HEK293 (cell line): Measurements from ENCODE around the gene VAT1.

Source experiments
- CTCF ChIA-PET: fragments of 350-600 bp; formaldehyde crosslinking; extraction: SDS; loops from one replicate; lab custom pipeline; 2021; ENCODE audit warnings: antibody characterized with exemption; lab: Yijun Ruan, JAX
- POLR2A ChIA-PET: fragments of 300-600 bp; formaldehyde crosslinking; extraction: SDS; loops from one replicate; lab custom pipeline; 2020; ENCODE audit warnings: antibody characterized with exemption, inconsistent platforms; lab: Yijun Ruan, JAX
- H3K27ac ChIP-seq: fragments of 200-500 bp; sonication (Bioruptor generic); 2 replicates; pipeline ENCODE4 v1.5.1; 2014; ENCODE audit warnings: low read depth, low read length, control low read depth, inconsistent platforms; ENCODE audit errors: extremely low read depth
- H3K36me3 ChIP-seq, 2 experiments: fragments of 200-500 bp in 1 of 2; sonication (Bioruptor generic) in 1 of 2; 1 replicate in 1 of 2; 2 replicates in 1 of 2; pipeline ENCODE4 v1.5.1; 2014 to 2017; ENCODE audit warnings: inconsistent platforms in 2 of 2, low read length in 2 of 2; ENCODE audit not compliant: control insufficient read depth in 2 of 2, insufficient read depth in 1 of 2
- H3K4me1 ChIP-seq: fragments of 200-500 bp; sonication (Bioruptor generic); 2 replicates; pipeline ENCODE4 v1.5.1; 2014; ENCODE audit warnings: mild to moderate bottlenecking, low read length, inconsistent platforms; ENCODE audit not compliant: control insufficient read depth, insufficient read depth
- H3K4me3 ChIP-seq: 2 replicates; pipeline ENCODE4 v1.5.1; 2011; ENCODE audit warnings: low read depth, mild to moderate bottlenecking, control low read depth, low read length, moderate library complexity
- H3K9me3 ChIP-seq: fragments of 200-500 bp; sonication (Bioruptor generic); 2 replicates; pipeline ENCODE4 v1.5.1; 2014; ENCODE audit warnings: low read depth, low read length, inconsistent platforms; ENCODE audit not compliant: control insufficient read depth, insufficient read depth
- GLI2 ChIP-seq: fragments of 450-650 bp; formaldehyde crosslinking; IDR thresholded peaks from 2 replicates; pipeline ENCODE4; 2017; ENCODE audit warnings: missing biosample characterization, missing genetic modification characterization, low read depth, borderline replicate concordance
- KLF10 ChIP-seq: fragments of 450-650 bp; IDR thresholded peaks from 2 replicates; pipeline ENCODE4 v1.5.1; 2018; ENCODE audit warnings: missing biosample characterization, mild to moderate bottlenecking, missing genetic modification characterization
- MZF1 ChIP-seq: fragments of 450-650 bp; formaldehyde crosslinking; IDR thresholded peaks from 2 replicates; pipeline ENCODE4 v1.5.1; 2017; ENCODE audit warnings: missing biosample characterization, missing genetic modification characterization, borderline replicate concordance
- SALL2 ChIP-seq: fragments of 450-650 bp; formaldehyde crosslinking; IDR thresholded peaks from 2 replicates; pipeline ENCODE4 v1.5.0; 2017; ENCODE audit warnings: missing biosample characterization, mild to moderate bottlenecking, missing genetic modification characterization, borderline replicate concordance
- ZBTB17 ChIP-seq: fragments of 450-650 bp; formaldehyde crosslinking; IDR thresholded peaks from 2 replicates; pipeline ENCODE4 v1.5.1; 2016; ENCODE audit warnings: missing biosample characterization, missing genetic modification characterization
- ZFP41 ChIP-seq: fragments of 450-650 bp; formaldehyde crosslinking; IDR thresholded peaks from 2 replicates; pipeline ENCODE4 v1.5.1; 2016; ENCODE audit warnings: missing biosample characterization, missing genetic modification characterization, borderline replicate concordance
- ZNF157 ChIP-seq: fragments of 450-650 bp; formaldehyde crosslinking; IDR thresholded peaks from 2 replicates; pipeline ENCODE4 v1.5.1; 2016; ENCODE audit warnings: missing biosample characterization, missing genetic modification characterization
- ZNF221 ChIP-seq: fragments of 450-650 bp; formaldehyde crosslinking; IDR thresholded peaks from 2 replicates; pipeline ENCODE4 v1.5.1; 2017; ENCODE audit warnings: missing biosample characterization, missing genetic modification characterization, borderline replicate concordance
- ZNF239 ChIP-seq: fragments of 450-650 bp; formaldehyde crosslinking; IDR thresholded peaks from 2 replicates; pipeline ENCODE4 v1.5.1; 2016; ENCODE audit warnings: missing biosample characterization, missing genetic modification characterization
- ZNF544 ChIP-seq: fragments of 450-650 bp; formaldehyde crosslinking; IDR thresholded peaks from 2 replicates; pipeline ENCODE4 v1.5.0; 2017; ENCODE audit warnings: missing biosample characterization, missing genetic modification characterization
- ZNF654 ChIP-seq: fragments of 450-650 bp; formaldehyde crosslinking; IDR thresholded peaks from 2 replicates; pipeline ENCODE4 v1.5.1; 2016; ENCODE audit warnings: low read depth, missing biosample characterization, missing genetic modification characterization
- ZNF658 ChIP-seq: fragments of 450-650 bp; formaldehyde crosslinking; IDR thresholded peaks from 2 replicates; pipeline ENCODE4; 2016; ENCODE audit warnings: missing biosample characterization, missing genetic modification characterization
- ZNF660 ChIP-seq: fragments of 450-650 bp; IDR thresholded peaks from 2 replicates; pipeline ENCODE4 v1.5.1; 2018; ENCODE audit warnings: missing biosample characterization, mild to moderate bottlenecking, missing genetic modification characterization
- ZNF701 ChIP-seq: fragments of 450-650 bp; formaldehyde crosslinking; IDR thresholded peaks from 2 replicates; pipeline ENCODE4 v1.5.1; 2016; ENCODE audit warnings: missing biosample characterization, missing genetic modification characterization
- ZNF707 ChIP-seq: fragments of 450-650 bp; formaldehyde crosslinking; IDR thresholded peaks from 2 replicates; pipeline ENCODE4 v1.5.1; 2016; ENCODE audit warnings: missing biosample characterization, missing genetic modification characterization
- ZNF785 ChIP-seq: fragments of 450-650 bp; formaldehyde crosslinking; IDR thresholded peaks from 2 replicates; pipeline ENCODE4 v1.5.1; 2016; ENCODE audit warnings: missing biosample characterization, missing genetic modification characterization
- ZSCAN16 ChIP-seq: fragments of 450-650 bp; formaldehyde crosslinking; IDR thresholded peaks from 2 replicates; pipeline ENCODE4 v1.5.1; 2016; ENCODE audit warnings: missing biosample characterization, missing genetic modification characterization
- ZSCAN23 ChIP-seq: fragments of 450-650 bp; formaldehyde crosslinking; IDR thresholded peaks from 2 replicates; pipeline ENCODE4 v1.5.1; 2016; ENCODE audit warnings: missing biosample characterization, missing genetic modification characterization
- TF ChIP-seq, protein P1 (sequence below): fragments of 450-650 bp; formaldehyde crosslinking; IDR thresholded peaks from 2 replicates; pipeline ENCODE4 v1.5.1; 2016; ENCODE audit warnings: missing biosample characterization, missing genetic modification characterization
- TF ChIP-seq, protein P2 (sequence below): fragments of 450-650 bp; formaldehyde crosslinking; IDR thresholded peaks from 2 replicates; pipeline ENCODE4 v1.5.1; 2016; ENCODE audit warnings: missing biosample characterization, missing genetic modification characterization, borderline replicate concordance
- TF ChIP-seq, protein P3 (sequence below): fragments of 450-650 bp; formaldehyde crosslinking; IDR thresholded peaks from 2 replicates; pipeline ENCODE4 v1.5.1; 2017; ENCODE audit warnings: missing biosample characterization, mild to moderate bottlenecking, missing genetic modification characterization, moderate library complexity
- TF ChIP-seq, protein P4 (sequence below): fragments of 450-650 bp; formaldehyde crosslinking; IDR thresholded peaks from 2 replicates; pipeline ENCODE4 v1.5.1; 2016; ENCODE audit warnings: missing biosample characterization, missing genetic modification characterization
- TF ChIP-seq, protein P5 (sequence below): fragments of 450-650 bp; formaldehyde crosslinking; IDR thresholded peaks from 2 replicates; pipeline ENCODE4 v1.5.0; 2017; ENCODE audit warnings: missing biosample characterization, missing genetic modification characterization, borderline replicate concordance
- TF ChIP-seq, protein P6 (sequence below): fragments of 450-650 bp; formaldehyde crosslinking; IDR thresholded peaks from 2 replicates; pipeline ENCODE4 v1.5.1; 2016; ENCODE audit warnings: missing biosample characterization, missing genetic modification characterization, borderline replicate concordance

Gene VAT1

DNA sequence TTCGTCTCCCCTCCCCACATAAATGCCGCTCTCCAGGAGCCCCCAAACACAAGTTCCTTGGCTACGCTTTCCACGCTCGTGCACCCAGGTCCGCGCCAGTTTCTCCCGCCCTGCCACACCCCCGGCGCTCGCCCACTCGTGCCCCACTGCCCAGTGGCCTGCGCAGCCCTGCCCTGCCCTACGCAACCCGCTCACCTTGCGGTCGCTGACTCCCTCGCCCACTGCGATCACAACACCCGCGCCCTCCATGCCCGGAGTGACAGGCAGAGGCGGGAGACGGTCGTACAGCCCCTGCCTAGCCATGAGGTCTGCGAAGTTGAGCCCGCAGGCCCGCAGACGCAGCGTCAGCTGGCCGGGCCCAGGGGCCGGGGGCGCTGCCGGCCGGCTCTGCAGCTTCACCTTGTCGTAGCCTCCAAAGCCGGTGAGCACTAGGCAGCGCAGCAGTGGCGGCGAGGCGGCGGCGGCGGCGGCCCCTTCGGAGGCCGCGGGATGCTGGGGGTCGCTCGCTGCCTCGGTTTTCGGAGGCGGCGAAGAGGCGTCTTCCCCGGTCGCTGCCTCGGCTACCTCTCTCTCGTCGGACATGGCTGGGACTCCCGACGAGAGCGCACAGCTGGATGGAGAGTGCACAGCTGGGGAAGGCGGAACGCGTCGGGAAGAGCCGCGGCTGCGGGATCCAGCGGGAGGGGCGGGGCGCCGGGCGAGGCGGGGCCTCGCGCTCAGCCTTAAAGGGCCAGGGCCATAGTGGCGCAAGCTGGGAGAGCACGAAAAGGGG is at the start of gene VAT1:
TSS of gene VAT1 (minus strand) at position 645 of the 772 bp plus-strand sequence. CDS start at position 582, 63 bp downstream.
- Histone ChIP-seq H3K4me3 (peak within 1 kb of the TSS; percentile 96), H3K4me1 (peaks cover 12% of the 10 kb centered on the region), H3K27ac (peak within 1 kb of the TSS; percentile 76), H3K36me3 (peaks cover 0 to 15% of the 10 kb centered on the region in 2 experiments; a peak in 2 of 3 replicates), H3K9me3 (no peaks in the 10 kb centered on the region)
- ChIA-PET CTCF (interaction anchor here (0.7 to 0.9 kb wide), 3 partner anchors 17 to 318 kb away, joined by 4 to 7 read pairs (median 4); no protein-coding TSS in a partner anchor), POLR2A (interaction anchor here (0.5 to 3.0 kb wide), 10 partner anchors 10 to 294 kb away, joined by 3 to 36 read pairs (median 5); partner anchors contain the start of gene RPL27)
- no peak for TF ChIP-seq ZSCAN16 (tag by site-specific recombination)
- no peak for TF ChIP-seq ZNF658
- TF ChIP-seq, protein P1, sequence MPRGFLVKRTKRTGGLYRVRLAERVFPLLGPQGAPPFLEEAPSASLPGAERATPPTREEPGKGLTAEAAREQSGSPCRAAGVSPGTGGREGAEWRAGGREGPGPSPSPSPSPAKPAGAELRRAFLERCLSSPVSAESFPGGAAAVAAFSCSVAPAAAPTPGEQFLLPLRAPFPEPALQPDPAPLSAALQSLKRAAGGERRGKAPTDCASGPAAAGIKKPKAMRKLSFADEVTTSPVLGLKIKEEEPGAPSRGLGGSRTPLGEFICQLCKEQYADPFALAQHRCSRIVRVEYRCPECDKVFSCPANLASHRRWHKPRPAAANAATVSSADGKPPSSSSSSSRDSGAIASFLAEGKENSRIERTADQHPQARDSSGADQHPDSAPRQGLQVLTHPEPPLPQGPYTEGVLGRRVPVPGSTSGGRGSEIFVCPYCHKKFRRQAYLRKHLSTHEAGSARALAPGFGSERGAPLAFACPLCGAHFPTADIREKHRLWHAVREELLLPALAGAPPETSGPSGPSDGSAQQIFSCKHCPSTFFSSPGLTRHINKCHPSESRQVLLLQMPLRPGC (tag by site-specific recombination), result peak; percentile 13; the same call in 1 of the 2 replicates
- no peak for TF ChIP-seq ZNF701
- TF ChIP-seq, protein P2, sequence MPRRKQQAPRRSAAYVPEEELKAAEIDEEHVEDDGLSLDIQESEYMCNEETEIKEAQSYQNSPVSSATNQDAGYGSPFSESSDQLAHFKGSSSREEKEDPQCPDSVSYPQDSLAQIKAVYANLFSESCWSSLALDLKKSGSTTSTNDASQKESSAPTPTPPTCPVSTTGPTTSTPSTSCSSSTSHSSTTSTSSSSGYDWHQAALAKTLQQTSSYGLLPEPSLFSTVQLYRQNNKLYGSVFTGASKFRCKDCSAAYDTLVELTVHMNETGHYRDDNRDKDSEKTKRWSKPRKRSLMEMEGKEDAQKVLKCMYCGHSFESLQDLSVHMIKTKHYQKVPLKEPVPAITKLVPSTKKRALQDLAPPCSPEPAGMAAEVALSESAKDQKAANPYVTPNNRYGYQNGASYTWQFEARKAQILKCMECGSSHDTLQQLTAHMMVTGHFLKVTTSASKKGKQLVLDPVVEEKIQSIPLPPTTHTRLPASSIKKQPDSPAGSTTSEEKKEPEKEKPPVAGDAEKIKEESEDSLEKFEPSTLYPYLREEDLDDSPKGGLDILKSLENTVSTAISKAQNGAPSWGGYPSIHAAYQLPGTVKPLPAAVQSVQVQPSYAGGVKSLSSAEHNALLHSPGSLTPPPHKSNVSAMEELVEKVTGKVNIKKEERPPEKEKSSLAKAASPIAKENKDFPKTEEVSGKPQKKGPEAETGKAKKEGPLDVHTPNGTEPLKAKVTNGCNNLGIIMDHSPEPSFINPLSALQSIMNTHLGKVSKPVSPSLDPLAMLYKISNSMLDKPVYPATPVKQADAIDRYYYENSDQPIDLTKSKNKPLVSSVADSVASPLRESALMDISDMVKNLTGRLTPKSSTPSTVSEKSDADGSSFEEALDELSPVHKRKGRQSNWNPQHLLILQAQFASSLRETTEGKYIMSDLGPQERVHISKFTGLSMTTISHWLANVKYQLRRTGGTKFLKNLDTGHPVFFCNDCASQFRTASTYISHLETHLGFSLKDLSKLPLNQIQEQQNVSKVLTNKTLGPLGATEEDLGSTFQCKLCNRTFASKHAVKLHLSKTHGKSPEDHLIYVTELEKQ (tag by site-specific recombination), result no peak
- TF ChIP-seq ZSCAN23 (tag by site-specific recombination), result no peak
- TF ChIP-seq, protein P3, sequence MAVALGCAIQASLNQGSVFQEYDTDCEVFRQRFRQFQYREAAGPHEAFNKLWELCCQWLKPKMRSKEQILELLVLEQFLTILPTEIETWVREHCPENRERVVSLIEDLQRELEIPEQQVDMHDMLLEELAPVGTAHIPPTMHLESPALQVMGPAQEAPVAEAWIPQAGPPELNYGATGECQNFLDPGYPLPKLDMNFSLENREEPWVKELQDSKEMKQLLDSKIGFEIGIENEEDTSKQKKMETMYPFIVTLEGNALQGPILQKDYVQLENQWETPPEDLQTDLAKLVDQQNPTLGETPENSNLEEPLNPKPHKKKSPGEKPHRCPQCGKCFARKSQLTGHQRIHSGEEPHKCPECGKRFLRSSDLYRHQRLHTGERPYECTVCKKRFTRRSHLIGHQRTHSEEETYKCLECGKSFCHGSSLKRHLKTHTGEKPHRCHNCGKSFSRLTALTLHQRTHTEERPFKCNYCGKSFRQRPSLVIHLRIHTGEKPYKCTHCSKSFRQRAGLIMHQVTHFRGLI (tag by site-specific recombination), result no peak; the same call in 1 of the 2 replicates
- TF ChIP-seq ZBTB17 (tag by site-specific recombination), result peak; percentile 89
- TF ChIP-seq GLI2 (tag by site-specific recombination), result no peak
- no peak for TF ChIP-seq ZNF221
- TF ChIP-seq, protein P4, sequence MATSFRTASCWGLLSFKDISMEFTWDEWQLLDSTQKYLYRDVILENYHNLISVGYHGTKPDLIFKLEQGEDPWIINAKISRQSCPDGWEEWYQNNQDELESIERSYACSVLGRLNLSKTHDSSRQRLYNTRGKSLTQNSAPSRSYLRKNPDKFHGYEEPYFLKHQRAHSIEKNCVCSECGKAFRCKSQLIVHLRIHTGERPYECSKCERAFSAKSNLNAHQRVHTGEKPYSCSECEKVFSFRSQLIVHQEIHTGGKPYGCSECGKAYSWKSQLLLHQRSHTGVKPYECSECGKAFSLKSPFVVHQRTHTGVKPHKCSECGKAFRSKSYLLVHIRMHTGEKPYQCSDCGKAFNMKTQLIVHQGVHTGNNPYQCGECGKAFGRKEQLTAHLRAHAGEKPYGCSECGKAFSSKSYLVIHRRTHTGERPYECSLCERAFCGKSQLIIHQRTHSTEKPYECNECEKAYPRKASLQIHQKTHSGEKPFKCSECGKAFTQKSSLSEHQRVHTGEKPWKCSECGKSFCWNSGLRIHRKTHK (tag by site-specific recombination), result no peak
- no peak for TF ChIP-seq SALL2 (tag by site-specific recombination)
- TF ChIP-seq ZNF707 (tag by site-specific recombination), result no peak
- TF ChIP-seq ZNF157, result no peak
- peak; percentile 94 for TF ChIP-seq KLF10 (tag by site-specific recombination)
- no peak for TF ChIP-seq ZFP41 (tag by site-specific recombination)
- TF ChIP-seq, protein P5, sequence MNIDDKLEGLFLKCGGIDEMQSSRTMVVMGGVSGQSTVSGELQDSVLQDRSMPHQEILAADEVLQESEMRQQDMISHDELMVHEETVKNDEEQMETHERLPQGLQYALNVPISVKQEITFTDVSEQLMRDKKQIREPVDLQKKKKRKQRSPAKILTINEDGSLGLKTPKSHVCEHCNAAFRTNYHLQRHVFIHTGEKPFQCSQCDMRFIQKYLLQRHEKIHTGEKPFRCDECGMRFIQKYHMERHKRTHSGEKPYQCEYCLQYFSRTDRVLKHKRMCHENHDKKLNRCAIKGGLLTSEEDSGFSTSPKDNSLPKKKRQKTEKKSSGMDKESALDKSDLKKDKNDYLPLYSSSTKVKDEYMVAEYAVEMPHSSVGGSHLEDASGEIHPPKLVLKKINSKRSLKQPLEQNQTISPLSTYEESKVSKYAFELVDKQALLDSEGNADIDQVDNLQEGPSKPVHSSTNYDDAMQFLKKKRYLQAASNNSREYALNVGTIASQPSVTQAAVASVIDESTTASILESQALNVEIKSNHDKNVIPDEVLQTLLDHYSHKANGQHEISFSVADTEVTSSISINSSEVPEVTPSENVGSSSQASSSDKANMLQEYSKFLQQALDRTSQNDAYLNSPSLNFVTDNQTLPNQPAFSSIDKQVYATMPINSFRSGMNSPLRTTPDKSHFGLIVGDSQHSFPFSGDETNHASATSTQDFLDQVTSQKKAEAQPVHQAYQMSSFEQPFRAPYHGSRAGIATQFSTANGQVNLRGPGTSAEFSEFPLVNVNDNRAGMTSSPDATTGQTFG (tag by site-specific recombination), result no peak
- 0 out of 2 replicates have a peak, but pooled peaks have one; percentile 46 for TF ChIP-seq ZNF785 (tag by site-specific recombination)
- no peak for TF ChIP-seq MZF1 (tag by site-specific recombination)
- TF ChIP-seq, protein P6, sequence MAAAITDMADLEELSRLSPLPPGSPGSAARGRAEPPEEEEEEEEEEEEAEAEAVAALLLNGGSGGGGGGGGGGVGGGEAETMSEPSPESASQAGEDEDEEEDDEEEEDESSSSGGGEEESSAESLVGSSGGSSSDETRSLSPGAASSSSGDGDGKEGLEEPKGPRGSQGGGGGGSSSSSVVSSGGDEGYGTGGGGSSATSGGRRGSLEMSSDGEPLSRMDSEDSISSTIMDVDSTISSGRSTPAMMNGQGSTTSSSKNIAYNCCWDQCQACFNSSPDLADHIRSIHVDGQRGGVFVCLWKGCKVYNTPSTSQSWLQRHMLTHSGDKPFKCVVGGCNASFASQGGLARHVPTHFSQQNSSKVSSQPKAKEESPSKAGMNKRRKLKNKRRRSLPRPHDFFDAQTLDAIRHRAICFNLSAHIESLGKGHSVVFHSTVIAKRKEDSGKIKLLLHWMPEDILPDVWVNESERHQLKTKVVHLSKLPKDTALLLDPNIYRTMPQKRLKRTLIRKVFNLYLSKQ (tag by site-specific recombination), result no peak
- no peak for TF ChIP-seq ZNF239 (tag by site-specific recombination)
- no peak for TF ChIP-seq ZNF654 (tag by site-specific recombination)
- 0 out of 2 replicates have a peak, but pooled peaks have one; percentile 51 for TF ChIP-seq ZNF660 (tag by site-specific recombination)
- TF ChIP-seq ZNF544 (tag by site-specific recombination), result no peak
